ENCODE results near the gene ZNF205. TPM values are rescaled to one million over a fixed set of nuclear protein-coding genes. Genes with fewer than 3 reads are reported as not detected.

ZNF205 gene
- total RNA-seq, 1 donor from 2014 or later, result 23.9 TPM

GRCh38 chr16:3097266-3097665 is 15.1 kb upstream of the ZNF205 start:
- Mint-ChIP-seq H3K4me1 (ENCODE audit: low read depth) (peaks cover 1% of the 10 kb centered on the region), H3K4me3 (ENCODE audit: low read depth) (no peak overlapping the region), H3K36me3 (ENCODE audit: insufficient read depth) (no peaks in the 10 kb centered on the region), H3K9me3 (ENCODE audit: low read depth) (no peaks in the 10 kb centered on the region), H3K27ac (no peak overlapping the region), H3K27me3 (peaks cover 45% of the 10 kb centered on the region)
- no peak for DNase-seq (ENCODE audit: low spot score, unreplicated experiment)
- TF ChIP-seq CTCF (IDR thresholded peaks at IDR 0.05; ENCODE audit: unreplicated experiment), result no peak

GRCh38 chr16:3098459-3099394 is 13.7 kb upstream of the ZNF205 start, which contains the start of gene ZSCAN10:
Gene ZSCAN10, minus strand, starts transcription at chr16:3099294. Its CDS starts 6,357 bp downstream, at chr16:3092937.
- Mint-ChIP-seq H3K36me3 (ENCODE audit: insufficient read depth) (no peaks in the 10 kb centered on the region), H3K27ac (no peak within 1 kb of the TSS), H3K27me3 (peaks cover 50% of the 10 kb centered on the region), H3K4me1 (ENCODE audit: low read depth) (peaks cover 1% of the 10 kb centered on the region), H3K9me3 (ENCODE audit: low read depth) (no peaks in the 10 kb centered on the region), H3K4me3 (ENCODE audit: low read depth) (peak within 1 kb of the TSS; percentile 62)
- no peak for DNase-seq (ENCODE audit: low spot score, unreplicated experiment)
- TF ChIP-seq CTCF (IDR thresholded peaks at IDR 0.05; ENCODE audit: unreplicated experiment), result no peak

GRCh38 chr16:3099395-3099731 is 13.0 kb upstream of the ZNF205 start:
- no peak for TF ChIP-seq CTCF (IDR thresholded peaks at IDR 0.05; ENCODE audit: unreplicated experiment)
- Mint-ChIP-seq H3K4me3 (ENCODE audit: low read depth) (no peak overlapping the region), H3K27me3 (peaks cover 50% of the 10 kb centered on the region), H3K4me1 (ENCODE audit: low read depth) (peaks cover 1% of the 10 kb centered on the region), H3K9me3 (ENCODE audit: low read depth) (no peaks in the 10 kb centered on the region), H3K27ac (no peak overlapping the region), H3K36me3 (ENCODE audit: insufficient read depth) (no peaks in the 10 kb centered on the region)
- DNase-seq (ENCODE audit: low spot score, unreplicated experiment), result no peak

- peak; percentile 79 for DNase-seq (ENCODE audit: low spot score, unreplicated experiment)
- Mint-ChIP-seq H3K4me3 (ENCODE audit: low read depth) (peak overlapping the region; percentile 62), H3K27me3 (peaks cover 50% of the 10 kb centered on the region), H3K27ac (no peak overlapping the region), H3K36me3 (ENCODE audit: insufficient read depth) (no peaks in the 10 kb centered on the region), H3K9me3 (ENCODE audit: low read depth) (no peaks in the 10 kb centered on the region), H3K4me1 (ENCODE audit: low read depth) (peaks cover 1% of the 10 kb centered on the region)
- TF ChIP-seq CTCF (IDR thresholded peaks at IDR 0.05; ENCODE audit: unreplicated experiment), result no peak
These were observed 12.5 kb upstream of the ZNF205 start for GRCh38 chr16:3099732-3100499.
